ENCODE data around the gene DHX35. TPM values are rescaled to one million over a fixed set of nuclear protein-coding genes. Genes with fewer than 3 reads are reported as not detected.

DHX35 gene
- total RNA-seq, 1 experiment from 2014 or later: 20.4 TPM

GRCh38 chr20:38919683-38920082, 42.5 kb upstream of the DHX35 start (continued):
- TF ChIP-seq USF1 (CRISPR knock-in tag; IDR thresholded peaks at IDR 0.05) (no peak), ZBTB21 (CRISPR knock-in tag; IDR thresholded peaks at IDR 0.05; ENCODE audit: borderline replicate concordance) (no peak), NFYB (CRISPR knock-in tag; conservative IDR thresholded peaks at IDR 0.05; ENCODE audit: low read depth) (no peak)

GRCh38 chr20:38920411-38920810, 41.7 kb upstream of the DHX35 start:
- ChIA-PET CTCF (no interaction called here), POLR2A (interaction anchor here (0.6 kb wide), 1 partner anchor 126 kb away, joined by 5 read pairs; no protein-coding TSS in a partner anchor)
- TF ChIP-seq ZNF317 (CRISPR knock-in tag; IDR thresholded peaks at IDR 0.05; ENCODE audit: borderline replicate concordance, low read depth): no peak
- no peak for TF ChIP-seq CTCF (IDR thresholded peaks at IDR 0.05)

GRCh38 chr20:38920851-38921250, 41.3 kb upstream of the DHX35 start:
- CTCF ChIA-PET: interaction anchor here (1.1 kb wide), 1 partner anchor 28 kb away, joined by 4 read pairs; no protein-coding TSS in a partner anchor
- ATAC-seq (no peak), DNase-seq (ENCODE audit: low spot score) (no peak)
- Mint-ChIP-seq H3K9me3 (no peaks in the 10 kb centered on the region), H3K4me3 (no peak overlapping the region), H3K27me3 (ENCODE audit: low read depth) (no peaks in the 10 kb centered on the region), H3K4me1 (0 out of 2 replicates have a peak, but pooled peaks cover 3% of the 10 kb centered on the region), H3K27ac (no peak overlapping the region), H3K36me3 (no peaks in the 10 kb centered on the region)
- POLR2A ChIA-PET: interaction anchor here (0.6 kb wide), 1 partner anchor 125 kb away, joined by 5 read pairs; no protein-coding TSS in a partner anchor
- TF ChIP-seq ATF6 (CRISPR knock-in tag; IDR thresholded peaks at IDR 0.05) (no peak), JUN (CRISPR knock-in tag; IDR thresholded peaks at IDR 0.05) (no peak), NFATC4 (CRISPR knock-in tag; IDR thresholded peaks at IDR 0.05) (no peak), ZNF263 (CRISPR knock-in tag; IDR thresholded peaks at IDR 0.05; ENCODE audit: low read depth) (no peak), MYBL2 (CRISPR knock-in tag; IDR thresholded peaks at IDR 0.05) (no peak), AR (CRISPR knock-in tag; IDR thresholded peaks at IDR 0.05) (no peak), ZNF671 (CRISPR knock-in tag; IDR thresholded peaks at IDR 0.05) (no peak), ZNF512 (CRISPR knock-in tag; IDR thresholded peaks at IDR 0.05; ENCODE audit: borderline replicate concordance) (no peak), NFE2L1 (CRISPR knock-in tag; IDR thresholded peaks at IDR 0.05) (no peak), JAZF1 (CRISPR knock-in tag; IDR thresholded peaks at IDR 0.05) (no peak), TCF7 (CRISPR knock-in tag; IDR thresholded peaks at IDR 0.05; ENCODE audit: low read depth) (no peak), KAT7 (CRISPR knock-in tag; IDR thresholded peaks at IDR 0.05; ENCODE audit: borderline replicate concordance) (no peak)

More at GRCh38 chr20:38920411-38920810, 41.7 kb upstream of the DHX35 start:
- Mint-ChIP-seq H3K4me1 (no peaks in the 10 kb centered on the region), H3K4me3 (no peak overlapping the region), H3K27me3 (ENCODE audit: low read depth) (no peaks in the 10 kb centered on the region), H3K9me3 (no peaks in the 10 kb centered on the region), H3K36me3 (no peaks in the 10 kb centered on the region), H3K27ac (no peak overlapping the region)
- no peak for DNase-seq (ENCODE audit: low spot score)
- no peak for ATAC-seq
